Measurements from ENCODE around the gene CCDC154. TPM values are rescaled to one million over a fixed set of nuclear protein-coding genes. Genes with fewer than 3 reads are reported as not detected.

The CCDC154 gene
- total and polyA plus RNA-seq, 2 donors (not counting 1 experiment from before 2014, with no cell fraction given), result 12.4 to 22.9 TPM

DNA sequence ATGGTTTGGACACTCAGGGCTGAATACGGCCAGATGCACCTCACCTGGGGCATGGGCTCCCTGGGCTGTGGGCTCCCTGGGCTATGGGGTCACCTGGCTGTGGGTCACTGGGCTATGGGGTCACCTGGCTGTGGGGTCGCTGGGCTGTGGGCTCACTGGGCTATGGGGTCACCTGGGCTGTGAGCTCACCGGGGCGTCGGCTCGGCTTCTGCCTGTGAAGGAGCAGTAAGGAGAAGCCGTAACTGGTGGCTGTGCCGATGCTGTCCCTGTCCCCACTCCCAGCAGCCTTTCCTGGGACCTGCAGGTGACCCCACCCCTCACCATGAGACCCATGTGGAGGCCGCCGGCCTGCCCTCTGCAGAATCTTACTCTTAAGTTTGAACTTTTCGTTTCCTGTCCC lies 15.3 kb downstream of the CCDC154 start:
- intact Hi-C loops (cut with micrococcal nuclease), result no loop called here
- ATAC-seq (ENCODE audit: low read depth) (no peak), DNase-seq (no peak)
- Mint-ChIP-seq H3K9me3 (ENCODE audit: insufficient read depth) (no peaks in the 10 kb centered on the region), H3K4me3 (no peak overlapping the region), H3K27ac (peak overlapping the region; percentile 46), H3K4me1 (peaks cover 5% of the 10 kb centered on the region), H3K27me3 (no peaks in the 10 kb centered on the region)
- Histone ChIP-seq H3K27ac (ENCODE audit: low read length in 2 of 2) (no peak overlapping the region), H2AFZ (ENCODE audit: insufficient read depth, low read depth, low read length, poor library complexity, severe bottlenecking) (peak overlapping the region; percentile 66), H3K9ac (ENCODE audit: low read length) (peak overlapping the region; percentile 35), H4K20me1 (ENCODE audit: control insufficient read depth, insufficient read depth, low read length, poor library complexity, severe bottlenecking) (no peaks in the 10 kb centered on the region), H3K9me3 (ENCODE audit: control extremely low read depth in 1 of 3, control insufficient read depth in 2 of 3, insufficient read depth in 1 of 3, low read length in 2 of 3) (no peaks in the 10 kb centered on the region), H3K4me3 (ENCODE audit: control extremely low read depth in 1 of 5, extremely low read depth in 1 of 5, insufficient read depth in 1 of 5, low read depth in 2 of 5, low read length in 4 of 5) (no peak overlapping the region), H3K36me3 (replicated peaks in 1 of 2; ENCODE audit: control extremely low read depth in 1 of 2, control insufficient read depth in 1 of 2, extremely low read depth in 1 of 2, insufficient read depth in 2 of 2, low read length in 1 of 2) (no peaks in the 10 kb centered on the region), H3K4me2 (replicated peaks; ENCODE audit: low read depth, low read length, poor library complexity, severe bottlenecking) (peak overlapping the region; percentile 76), H3K4me1 (ENCODE audit: control insufficient read depth in 2 of 2, insufficient read depth in 2 of 2, low read length in 2 of 2) (peaks cover 19 to 42% of the 10 kb centered on the region in 2 donors), H3K79me2 (ENCODE audit: control insufficient read depth, insufficient read depth, low read length) (no peaks in the 10 kb centered on the region), H3K27me3 (replicated peaks in 1 of 4; ENCODE audit: control extremely low read depth in 1 of 4, control insufficient read depth in 3 of 4, insufficient read depth in 4 of 4, low read length in 3 of 4) (no peaks in the 10 kb centered on the region)
- ChIA-PET CTCF (interaction anchor here (0.6 to 3.4 kb wide), 10 partner anchors 43 to 277 kb away, joined by 3 to 22 read pairs (median 4); partner anchors contain the start of genes MAPK8IP3 and TELO2), POLR2A (interaction anchor here (0.6 to 1.3 kb wide), 3 partner anchors 8 to 567 kb away, joined by 3 to 9 read pairs (median 9); partner anchors contain the start of gene UQCC4)
- WGBS (ENCODE audit: insufficient coverage), result 80% methylated on average over 11 of the region's 11 CpGs
- TF ChIP-seq, protein P1, sequence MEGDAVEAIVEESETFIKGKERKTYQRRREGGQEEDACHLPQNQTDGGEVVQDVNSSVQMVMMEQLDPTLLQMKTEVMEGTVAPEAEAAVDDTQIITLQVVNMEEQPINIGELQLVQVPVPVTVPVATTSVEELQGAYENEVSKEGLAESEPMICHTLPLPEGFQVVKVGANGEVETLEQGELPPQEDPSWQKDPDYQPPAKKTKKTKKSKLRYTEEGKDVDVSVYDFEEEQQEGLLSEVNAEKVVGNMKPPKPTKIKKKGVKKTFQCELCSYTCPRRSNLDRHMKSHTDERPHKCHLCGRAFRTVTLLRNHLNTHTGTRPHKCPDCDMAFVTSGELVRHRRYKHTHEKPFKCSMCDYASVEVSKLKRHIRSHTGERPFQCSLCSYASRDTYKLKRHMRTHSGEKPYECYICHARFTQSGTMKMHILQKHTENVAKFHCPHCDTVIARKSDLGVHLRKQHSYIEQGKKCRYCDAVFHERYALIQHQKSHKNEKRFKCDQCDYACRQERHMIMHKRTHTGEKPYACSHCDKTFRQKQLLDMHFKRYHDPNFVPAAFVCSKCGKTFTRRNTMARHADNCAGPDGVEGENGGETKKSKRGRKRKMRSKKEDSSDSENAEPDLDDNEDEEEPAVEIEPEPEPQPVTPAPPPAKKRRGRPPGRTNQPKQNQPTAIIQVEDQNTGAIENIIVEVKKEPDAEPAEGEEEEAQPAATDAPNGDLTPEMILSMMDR (IDR thresholded peaks at IDR 0.05), result no peak
- TF ChIP-seq EZH2 (IDR thresholded peaks at IDR 0.05; ENCODE audit: borderline replicate concordance, insufficient read depth, low read depth, low read length, poor library complexity, severe bottlenecking), result no peak

DNA sequence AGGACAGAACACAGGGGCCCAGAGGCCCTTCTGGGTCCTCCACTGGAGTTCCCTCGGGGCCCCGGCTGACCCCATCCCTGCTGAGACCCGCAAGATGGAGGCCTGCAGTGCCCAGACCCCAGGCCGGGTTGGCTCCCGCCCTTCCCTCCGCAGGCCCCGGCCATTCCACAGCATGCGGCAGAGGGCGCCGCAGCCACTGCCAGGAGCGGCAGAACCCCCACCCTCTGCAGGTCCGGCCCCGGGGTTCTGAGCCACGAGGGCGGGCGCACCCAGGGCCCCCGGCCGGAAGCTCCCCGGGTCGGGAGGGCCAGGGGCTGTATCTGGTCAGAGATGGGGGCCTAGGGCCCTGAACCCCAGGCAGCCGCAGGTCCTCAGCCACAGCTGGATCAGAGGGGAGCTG lies 15.8 kb downstream of the CCDC154 start:
- H3K27ac Mint-ChIP-seq, result no peak overlapping the region
- TF ChIP-seq EZH2 (IDR thresholded peaks at IDR 0.05; ENCODE audit: borderline replicate concordance, insufficient read depth, low read depth, low read length, poor library complexity, severe bottlenecking), result no peak
- TF ChIP-seq, protein P1 (IDR thresholded peaks at IDR 0.05), result peak; percentile 76
- H3K4me1 Mint-ChIP-seq, result peaks cover 5% of the 10 kb centered on the region
- peak overlapping the region; percentile 35 for H3K9ac ChIP-seq (ENCODE audit: low read length)
- H3K27me3 ChIP-seq (replicated peaks in 1 of 4; ENCODE audit: control extremely low read depth in 1 of 4, control insufficient read depth in 3 of 4, insufficient read depth in 4 of 4, low read length in 3 of 4), result no peaks in the 10 kb centered on the region
- intact Hi-C loops (cut with micrococcal nuclease), result loop anchor here (1.0 kb wide), 1 partner anchor 110 kb away; no protein-coding TSS in a partner anchor
- peaks cover 19 to 41% of the 10 kb centered on the region in 2 donors for H3K4me1 ChIP-seq (ENCODE audit: control insufficient read depth in 2 of 2, insufficient read depth in 2 of 2, low read length in 2 of 2)
- peak overlapping the region in 1 of 2 donors; percentile 50 for H3K27ac ChIP-seq (ENCODE audit: low read length in 2 of 2)
- POLR2A ChIA-PET, result interaction anchor here (0.6 to 1.3 kb wide), 2 partner anchors 8 to 278 kb away, joined by 9 read pairs; partner anchors contain the start of gene UQCC4
- CTCF ChIA-PET, result interaction anchor here (0.6 to 3.4 kb wide), 11 partner anchors 44 to 277 kb away, joined by 3 to 22 read pairs (median 4); partner anchors contain the start of genes MAPK8IP3 and TELO2
- H3K27me3 Mint-ChIP-seq, result no peaks in the 10 kb centered on the region
- ATAC-seq (ENCODE audit: low read depth) (peak; percentile 86), DNase-seq (peak; percentile 76)
- H3K4me3 ChIP-seq (ENCODE audit: control extremely low read depth in 1 of 5, extremely low read depth in 1 of 5, insufficient read depth in 1 of 5, low read depth in 2 of 5, low read length in 4 of 5), result peak overlapping the region in 1 of 5 experiments; percentile 37
- H3K9me3 Mint-ChIP-seq (ENCODE audit: insufficient read depth), result no peaks in the 10 kb centered on the region
- peaks cover 4% of the 10 kb centered on the region for H3K79me2 ChIP-seq (ENCODE audit: control insufficient read depth, insufficient read depth, low read length)
- no peaks in the 10 kb centered on the region for H4K20me1 ChIP-seq (ENCODE audit: control insufficient read depth, insufficient read depth, low read length, poor library complexity, severe bottlenecking)
- no peak overlapping the region for H3K4me3 Mint-ChIP-seq
- H2AFZ ChIP-seq (ENCODE audit: insufficient read depth, low read depth, low read length, poor library complexity, severe bottlenecking), result peak overlapping the region; percentile 66
- WGBS (ENCODE audit: insufficient coverage), result 14% methylated on average over 21 of the region's 21 CpGs
- H3K4me2 ChIP-seq (replicated peaks; ENCODE audit: low read depth, low read length, poor library complexity, severe bottlenecking), result peak overlapping the region; percentile 76
- H3K9me3 ChIP-seq (ENCODE audit: control extremely low read depth in 1 of 3, control insufficient read depth in 2 of 3, insufficient read depth in 1 of 3, low read length in 2 of 3), result no peaks in the 10 kb centered on the region
- no peaks in the 10 kb centered on the region for H3K36me3 ChIP-seq (replicated peaks in 1 of 2; ENCODE audit: control extremely low read depth in 1 of 2, control insufficient read depth in 1 of 2, extremely low read depth in 1 of 2, insufficient read depth in 2 of 2, low read length in 1 of 2)
